ENCODE data around the gene PLEKHG5. TPM values are rescaled to one million over a fixed set of nuclear protein-coding genes. Genes with fewer than 3 reads are reported as not detected.
A peak's percentile ranks its signal among the peaks of the same experiment; 100 is the strongest.

The PLEKHG5 gene
- total and polyA plus RNA-seq, 2 donors (not counting 1 experiment from before 2014, with no cell fraction given), result 0.42 to 3.3 TPM

GRCh38 chr1:6526316-6526715, 34.8 kb upstream of the PLEKHG5 start:
- H3K9me3 ChIP-seq (ENCODE audit: control insufficient read depth, insufficient read depth, low read depth, low read length), result no peaks in the 10 kb centered on the region
- H3K79me2 ChIP-seq (ENCODE audit: control insufficient read depth, insufficient read depth, low read length), result no peaks in the 10 kb centered on the region
- no peak for DNase-seq (ENCODE audit: low read depth in 2 of 2)
- H4K20me1 ChIP-seq (ENCODE audit: control insufficient read depth, extremely low read depth, insufficient read depth, low read length), result no peaks in the 10 kb centered on the region
- TF ChIP-seq CTCF (conservative IDR thresholded peaks at IDR 0.05 in 1 of 2, IDR thresholded peaks at IDR 0.05 in 1 of 2; ENCODE audit: low read depth in 1 of 2, low read length in 2 of 2) (no peak), EZH2 (IDR thresholded peaks at IDR 0.05; ENCODE audit: low read length, missing control alignments) (no peak)
- no peak overlapping the region for H3K4me3 ChIP-seq (replicated peaks in 1 of 4; ENCODE audit: control extremely low read depth in 1 of 4, insufficient read depth in 1 of 4, low read depth in 3 of 4, low read length in 4 of 4)
- H3K27me3 ChIP-seq (ENCODE audit: control insufficient read depth, insufficient read depth, low read length), result no peaks in the 10 kb centered on the region
- H3K4me1 ChIP-seq (ENCODE audit: control insufficient read depth, extremely low read depth, insufficient read depth, low read length), result no peaks in the 10 kb centered on the region
- no peak overlapping the region for H3K4me2 ChIP-seq (ENCODE audit: extremely low read depth, insufficient read depth, low read length)
- H3K9ac ChIP-seq (ENCODE audit: insufficient read depth, low read length), result no peak overlapping the region
- peaks cover 23% of the 10 kb centered on the region for H3K36me3 ChIP-seq (ENCODE audit: control insufficient read depth, insufficient read depth, low read length)
- H2AFZ ChIP-seq (ENCODE audit: low read length), result no peak overlapping the region
- no peak overlapping the region for H3K27ac ChIP-seq (ENCODE audit: insufficient read depth, low read length)

- Histone ChIP-seq H3K4me2 (ENCODE audit: extremely low read depth, insufficient read depth, low read length) (no peak overlapping the region), H3K4me3 (replicated peaks in 1 of 4; ENCODE audit: control extremely low read depth in 1 of 4, insufficient read depth in 1 of 4, low read depth in 3 of 4, low read length in 4 of 4) (no peak overlapping the region), H3K27ac (ENCODE audit: insufficient read depth, low read length) (no peak overlapping the region), H3K79me2 (ENCODE audit: control insufficient read depth, insufficient read depth, low read length) (no peaks in the 10 kb centered on the region), H3K36me3 (ENCODE audit: control insufficient read depth, insufficient read depth, low read length) (peaks cover 21% of the 10 kb centered on the region), H2AFZ (ENCODE audit: low read length) (no peak overlapping the region), H3K9ac (ENCODE audit: insufficient read depth, low read length) (no peak overlapping the region), H3K27me3 (ENCODE audit: control insufficient read depth, insufficient read depth, low read length) (no peaks in the 10 kb centered on the region), H3K4me1 (ENCODE audit: control insufficient read depth, extremely low read depth, insufficient read depth, low read length) (no peaks in the 10 kb centered on the region), H4K20me1 (ENCODE audit: control insufficient read depth, extremely low read depth, insufficient read depth, low read length) (no peaks in the 10 kb centered on the region), H3K9me3 (ENCODE audit: control insufficient read depth, insufficient read depth, low read depth, low read length) (no peaks in the 10 kb centered on the region)
- TF ChIP-seq CTCF (conservative IDR thresholded peaks at IDR 0.05 in 1 of 2, IDR thresholded peaks at IDR 0.05 in 1 of 2; ENCODE audit: low read depth in 1 of 2, low read length in 2 of 2) (peak; percentile 44 to 60), EZH2 (IDR thresholded peaks at IDR 0.05; ENCODE audit: low read length, missing control alignments) (no peak)
- DNase-seq (ENCODE audit: low read depth in 2 of 2), result peak; percentile 36 to 44
These were observed 32.1 kb upstream of the PLEKHG5 start for GRCh38 chr1:6523566-6523965.

- Histone ChIP-seq H3K4me2 (ENCODE audit: extremely low read depth, insufficient read depth, low read length) (no peak overlapping the region), H3K4me3 (replicated peaks in 1 of 4; ENCODE audit: control extremely low read depth in 1 of 4, insufficient read depth in 1 of 4, low read depth in 3 of 4, low read length in 4 of 4) (no peak overlapping the region), H3K4me1 (ENCODE audit: control insufficient read depth, extremely low read depth, insufficient read depth, low read length) (no peaks in the 10 kb centered on the region), H3K9me3 (ENCODE audit: control insufficient read depth, insufficient read depth, low read depth, low read length) (no peaks in the 10 kb centered on the region), H3K79me2 (ENCODE audit: control insufficient read depth, insufficient read depth, low read length) (no peaks in the 10 kb centered on the region), H3K27ac (ENCODE audit: insufficient read depth, low read length) (no peak overlapping the region), H4K20me1 (ENCODE audit: control insufficient read depth, extremely low read depth, insufficient read depth, low read length) (no peaks in the 10 kb centered on the region), H3K36me3 (ENCODE audit: control insufficient read depth, insufficient read depth, low read length) (peaks cover 13% of the 10 kb centered on the region), H3K9ac (ENCODE audit: insufficient read depth, low read length) (no peak overlapping the region), H3K27me3 (ENCODE audit: control insufficient read depth, insufficient read depth, low read length) (no peaks in the 10 kb centered on the region), H2AFZ (ENCODE audit: low read length) (no peak overlapping the region)
- peak in 1 of 2 donors; percentile 62 for DNase-seq (ENCODE audit: low read depth in 2 of 2)
- TF ChIP-seq EZH2 (IDR thresholded peaks at IDR 0.05; ENCODE audit: low read length, missing control alignments), result no peak
- no peak for TF ChIP-seq CTCF (conservative IDR thresholded peaks at IDR 0.05 in 1 of 2, IDR thresholded peaks at IDR 0.05 in 1 of 2; ENCODE audit: low read depth in 1 of 2, low read length in 2 of 2)
These were observed 30.1 kb upstream of the PLEKHG5 start for GRCh38 chr1:6521536-6521935.
